ENCODE data around the gene FAM151B.

The FAM151B gene

GRCh38 chr5:80584770-80585169 is 96.9 kb downstream of the FAM151B start:
- Histone ChIP-seq H4K20me1 (ENCODE audit: insufficient read depth, low read length) (no peaks in the 10 kb centered on the region), H3K27ac (ENCODE audit: low read length) (no peak overlapping the region), H3F3A (ENCODE audit: insufficient read depth, low read length) (no peaks in the 10 kb centered on the region), H3K9ac (ENCODE audit: low read length) (no peak overlapping the region), H3K4me3 (ENCODE audit: low read length) (no peak overlapping the region), H3K9me2 (replicated peaks; ENCODE audit: insufficient read depth, low read length) (no peaks in the 10 kb centered on the region), H2AFZ (ENCODE audit: low read length) (no peak overlapping the region), H3K4me2 (ENCODE audit: low read depth, low read length) (no peak overlapping the region), H3K79me2 (ENCODE audit: low read length) (no peaks in the 10 kb centered on the region), H3K4me1 (ENCODE audit: low read length) (no peaks in the 10 kb centered on the region), H3K36me3 (replicated peaks; ENCODE audit: insufficient read depth, low read length) (no peaks in the 10 kb centered on the region), H3K9me3 (replicated peaks; ENCODE audit: insufficient read depth, low read length) (no peaks in the 10 kb centered on the region), H3K27me3 (replicated peaks; ENCODE audit: insufficient read depth, low read length) (no peaks in the 10 kb centered on the region)
- no peak for TF ChIP-seq CTCF (IDR thresholded peaks at IDR 0.05; ENCODE audit: low read length)
- TF ChIP-seq EZH2 (optimal IDR thresholded peaks at IDR 0.05; ENCODE audit: low read depth, low read length) = no peak
- no peak for TF ChIP-seq EZH2phosphoT487 (IDR thresholded peaks at IDR 0.05; ENCODE audit: low read length)
- no peak for DNase-seq

- Histone ChIP-seq H4K20me1 (ENCODE audit: insufficient read depth, low read length) (no peaks in the 10 kb centered on the region), H3K79me2 (ENCODE audit: low read length) (no peaks in the 10 kb centered on the region), H3K4me2 (ENCODE audit: low read depth, low read length) (no peak overlapping the region), H3K4me3 (ENCODE audit: low read length) (no peak overlapping the region), H3K4me1 (ENCODE audit: low read length) (no peaks in the 10 kb centered on the region), H3K9ac (ENCODE audit: low read length) (no peak overlapping the region), H3K27me3 (replicated peaks; ENCODE audit: insufficient read depth, low read length) (no peaks in the 10 kb centered on the region), H3F3A (ENCODE audit: insufficient read depth, low read length) (no peaks in the 10 kb centered on the region), H2AFZ (ENCODE audit: low read length) (no peak overlapping the region), H3K36me3 (replicated peaks; ENCODE audit: insufficient read depth, low read length) (no peaks in the 10 kb centered on the region), H3K27ac (ENCODE audit: low read length) (no peak overlapping the region), H3K9me3 (replicated peaks; ENCODE audit: insufficient read depth, low read length) (no peaks in the 10 kb centered on the region), H3K9me2 (replicated peaks; ENCODE audit: insufficient read depth, low read length) (no peaks in the 10 kb centered on the region)
- DNase-seq = no peak
- TF ChIP-seq CTCF (IDR thresholded peaks at IDR 0.05; ENCODE audit: low read length) = no peak
Observed at GRCh38 chr5:80588858-80589540, 101.1 kb downstream of the FAM151B start.

GRCh38 chr5:80590766-80591165 is 102.9 kb downstream of the FAM151B start:
- Histone ChIP-seq H3F3A (ENCODE audit: insufficient read depth, low read length) (no peaks in the 10 kb centered on the region), H3K4me3 (ENCODE audit: low read length) (no peak overlapping the region), H3K4me1 (ENCODE audit: low read length) (no peaks in the 10 kb centered on the region), H3K27me3 (replicated peaks; ENCODE audit: insufficient read depth, low read length) (no peaks in the 10 kb centered on the region), H3K9me2 (replicated peaks; ENCODE audit: insufficient read depth, low read length) (no peaks in the 10 kb centered on the region), H2AFZ (ENCODE audit: low read length) (no peak overlapping the region), H3K36me3 (replicated peaks; ENCODE audit: insufficient read depth, low read length) (no peaks in the 10 kb centered on the region), H3K9me3 (replicated peaks; ENCODE audit: insufficient read depth, low read length) (no peaks in the 10 kb centered on the region), H3K4me2 (ENCODE audit: low read depth, low read length) (no peak overlapping the region), H4K20me1 (ENCODE audit: insufficient read depth, low read length) (no peaks in the 10 kb centered on the region), H3K79me2 (ENCODE audit: low read length) (no peaks in the 10 kb centered on the region), H3K27ac (ENCODE audit: low read length) (no peak overlapping the region), H3K9ac (ENCODE audit: low read length) (no peak overlapping the region)
- TF ChIP-seq CTCF (IDR thresholded peaks at IDR 0.05; ENCODE audit: low read length) (no peak), EZH2 (optimal IDR thresholded peaks at IDR 0.05; ENCODE audit: low read depth, low read length) (no peak), EZH2phosphoT487 (IDR thresholded peaks at IDR 0.05; ENCODE audit: low read length) (no peak)
- DNase-seq = no peak

All from MM.1S (cell line).